WTC11 (cell line): ENCODE results near the gene GUCD1. TPM values are rescaled to one million over a fixed set of nuclear protein-coding genes. Genes with fewer than 3 reads are reported as not detected.

ENCODE experiments used
- ATAC-seq: fragments of 200-7000 bp; cut with Tn5 transposase; 2 replicates; pipeline ENCODE4 v1.10.0; 2021; ENCODE audit warnings: mild to moderate bottlenecking, moderate library complexity
- CTCF ChIA-PET: fragments of 300-600 bp; sonication (Branson Sonifier 250); formaldehyde crosslinking; loops from one replicate; lab custom pipeline; 2021; ENCODE audit warnings: antibody characterized with exemption; lab: Charles Lee
- POLR2A ChIA-PET: fragments of 350-600 bp; sonication (Branson Sonifier 250); formaldehyde crosslinking; loops from one replicate; lab custom pipeline; 2021; ENCODE audit warnings: antibody characterized with exemption; lab: Charles Lee
- DNase-seq: peaks from one replicate; pipeline ENCODE4 v3.0.0; 2021; ENCODE audit warnings: low spot score
- H3K27ac Mint-ChIP-seq: 2 replicates; pipeline ENCODE4 v1.8.0; 2021; ENCODE audit warnings: mixed read lengths
- H3K27me3 Mint-ChIP-seq: 2 replicates; pipeline ENCODE4 v1.8.0; 2021; ENCODE audit warnings: low read depth, mild to moderate bottlenecking, moderate library complexity, mixed read lengths
- H3K36me3 Mint-ChIP-seq: 2 replicates; pipeline ENCODE4 v1.8.0; 2021; ENCODE audit warnings: mixed read lengths
- H3K4me1 Mint-ChIP-seq: 2 replicates; pipeline ENCODE4 v1.8.0; 2022; ENCODE audit warnings: mixed read lengths
- H3K4me3 Mint-ChIP-seq: 2 replicates; pipeline ENCODE4 v1.8.0; 2021; ENCODE audit warnings: mild to moderate bottlenecking, moderate library complexity, mixed read lengths
- H3K9me3 Mint-ChIP-seq: 2 replicates; pipeline ENCODE4 v1.8.0; 2021; ENCODE audit warnings: mixed read lengths
- ATF2 ChIP-seq: sonication (generic); formaldehyde crosslinking; IDR thresholded peaks from 2 replicates; pipeline ENCODE4 v1.8.1; 2022; ENCODE audit warnings: low read depth, missing genetic modification reagents, borderline replicate concordance
- GABPB1 ChIP-seq: sonication (generic); formaldehyde crosslinking; IDR thresholded peaks from 2 replicates; pipeline ENCODE4 v1.8.1; 2023; ENCODE audit warnings: mild to moderate bottlenecking, missing genetic modification reagents
- NFATC4 ChIP-seq: fragments of 250-450 bp; sonication (Bioruptor Pico); IDR thresholded peaks from 2 replicates; pipeline ENCODE4 v1.9.0; 2021; ENCODE audit warnings: mild to moderate bottlenecking
- SP1 ChIP-seq: sonication (generic); formaldehyde crosslinking; conservative IDR thresholded peaks from 2 replicates; pipeline ENCODE4 v1.8.1; 2022; ENCODE audit warnings: missing genetic modification reagents
- STAT6 ChIP-seq: sonication (generic); formaldehyde crosslinking; conservative IDR thresholded peaks from 2 replicates; pipeline ENCODE4 v1.8.1; 2023; ENCODE audit warnings: mild to moderate bottlenecking, low read depth, missing genetic modification reagents, moderate library complexity
- TEAD4 ChIP-seq: sonication (generic); formaldehyde crosslinking; IDR thresholded peaks from 2 replicates; pipeline ENCODE4 v1.8.0; 2022; ENCODE audit warnings: mild to moderate bottlenecking, missing genetic modification reagents
- ZMAT4 ChIP-seq: fragments of 250-450 bp; sonication (Bioruptor Pico); IDR thresholded peaks from 2 replicates; pipeline ENCODE4 v1.9.0; 2021; ENCODE audit warnings: mild to moderate bottlenecking
- ZNF281 ChIP-seq: sonication (generic); formaldehyde crosslinking; IDR thresholded peaks from 2 replicates; pipeline ENCODE4 v1.8.0; 2023; ENCODE audit warnings: mild to moderate bottlenecking, missing genetic modification reagents
- ZNF416 ChIP-seq: fragments of 250-450 bp; sonication (Bioruptor Pico); IDR thresholded peaks from 2 replicates; pipeline ENCODE4 v1.9.0; 2021; ENCODE audit warnings: mild to moderate bottlenecking, inconsistent platforms
- ZNF423 ChIP-seq: fragments of 250-450 bp; sonication (Bioruptor Pico); IDR thresholded peaks from 2 replicates; pipeline ENCODE4 v2.1.2; 2022; ENCODE audit warnings: mild to moderate bottlenecking, moderate library complexity
- ZNF532 ChIP-seq: fragments of 250-450 bp; sonication (Bioruptor Pico); IDR thresholded peaks from 2 replicates; pipeline ENCODE4 v1.9.0; 2021; ENCODE audit warnings: mild to moderate bottlenecking, borderline replicate concordance
- ZNF671 ChIP-seq: fragments of 250-450 bp; sonication (Bioruptor Pico); IDR thresholded peaks from 2 replicates; pipeline ENCODE4 v1.8.0; 2021; ENCODE audit warnings: mild to moderate bottlenecking
- ZSCAN18 ChIP-seq: fragments of 250-450 bp; sonication (Bioruptor Pico); IDR thresholded peaks from 2 replicates; pipeline ENCODE4 v2.1.2; 2022; ENCODE audit warnings: mild to moderate bottlenecking, moderate library complexity
- total RNA-seq: library from RNA; stranded (reverse); gene quantifications from 3 replicates; pipeline ENCODE4 v1.2.3, GENCODE V29; 2021

Gene GUCD1
- total RNA-seq, 1 experiment from 2014 or later: 105 TPM

GRCh38 chr22:24504956-24505736 is 49.8 kb downstream of the GUCD1 start:
- H3K27ac Mint-ChIP-seq: no peak overlapping the region
- H3K4me3 Mint-ChIP-seq: no peak overlapping the region
- H3K9me3 Mint-ChIP-seq: no peaks in the 10 kb centered on the region
- ATAC-seq (no peak), DNase-seq (no peak)
- TF ChIP-seq TEAD4: no peak
- TF ChIP-seq STAT6 (CRISPR knock-in tag): no peak
- no peak for TF ChIP-seq SP1 (CRISPR knock-in tag)
- H3K36me3 Mint-ChIP-seq: no peaks in the 10 kb centered on the region
- ChIA-PET CTCF (interaction anchor here (0.6 to 12.0 kb wide), 5 partner anchors 17 to 616 kb away, joined by 3 to 271 read pairs (median 6); partner anchors contain the start of gene ADORA2A), POLR2A (no interaction called here)
- peaks cover 26% of the 10 kb centered on the region for H3K4me1 Mint-ChIP-seq
- no peaks in the 10 kb centered on the region; the same call in 1 of the 2 replicates for H3K27me3 Mint-ChIP-seq

- CTCF ChIA-PET: interaction anchor here (0.8 to 12.0 kb wide), 3 partner anchors 18 to 202 kb away, joined by 3 to 271 read pairs (median 25); partner anchors contain the start of gene ADORA2A
- POLR2A ChIA-PET: no interaction called here
- peaks cover 26% of the 10 kb centered on the region for H3K4me1 Mint-ChIP-seq
Measured at GRCh38 chr22:24504540-24504939, 50.4 kb downstream of the GUCD1 start.

More at GRCh38 chr22:24504540-24504939, 50.4 kb downstream of the GUCD1 start:
- Mint-ChIP-seq H3K4me3 (no peak overlapping the region), H3K27ac (no peak overlapping the region), H3K27me3 (no peaks in the 10 kb centered on the region; the same call in none of the 2 replicates), H3K9me3 (no peaks in the 10 kb centered on the region), H3K36me3 (no peaks in the 10 kb centered on the region)
- no peak for ATAC-seq
- no peak for TF ChIP-seq ZMAT4 (CRISPR knock-in tag)
- TF ChIP-seq ATF2: no peak
- TF ChIP-seq ZNF281 (CRISPR knock-in tag): no peak
- TF ChIP-seq GABPB1 (CRISPR knock-in tag): no peak
- TF ChIP-seq ZNF671 (CRISPR knock-in tag): no peak
- TF ChIP-seq STAT6 (CRISPR knock-in tag): no peak
- TF ChIP-seq NFATC4 (CRISPR knock-in tag): no peak
- TF ChIP-seq ZNF416 (CRISPR knock-in tag): no peak
- no peak for TF ChIP-seq ZNF423 (CRISPR knock-in tag)
- TF ChIP-seq ZSCAN18 (CRISPR knock-in tag): no peak
- no peak for TF ChIP-seq ZNF532 (CRISPR knock-in tag)
- DNase-seq: no peak
